Measurements from ENCODE around the gene DYNC2H1.
A peak's percentile ranks its signal among the peaks of the same experiment; 100 is the strongest.

DYNC2H1 gene, protein sequence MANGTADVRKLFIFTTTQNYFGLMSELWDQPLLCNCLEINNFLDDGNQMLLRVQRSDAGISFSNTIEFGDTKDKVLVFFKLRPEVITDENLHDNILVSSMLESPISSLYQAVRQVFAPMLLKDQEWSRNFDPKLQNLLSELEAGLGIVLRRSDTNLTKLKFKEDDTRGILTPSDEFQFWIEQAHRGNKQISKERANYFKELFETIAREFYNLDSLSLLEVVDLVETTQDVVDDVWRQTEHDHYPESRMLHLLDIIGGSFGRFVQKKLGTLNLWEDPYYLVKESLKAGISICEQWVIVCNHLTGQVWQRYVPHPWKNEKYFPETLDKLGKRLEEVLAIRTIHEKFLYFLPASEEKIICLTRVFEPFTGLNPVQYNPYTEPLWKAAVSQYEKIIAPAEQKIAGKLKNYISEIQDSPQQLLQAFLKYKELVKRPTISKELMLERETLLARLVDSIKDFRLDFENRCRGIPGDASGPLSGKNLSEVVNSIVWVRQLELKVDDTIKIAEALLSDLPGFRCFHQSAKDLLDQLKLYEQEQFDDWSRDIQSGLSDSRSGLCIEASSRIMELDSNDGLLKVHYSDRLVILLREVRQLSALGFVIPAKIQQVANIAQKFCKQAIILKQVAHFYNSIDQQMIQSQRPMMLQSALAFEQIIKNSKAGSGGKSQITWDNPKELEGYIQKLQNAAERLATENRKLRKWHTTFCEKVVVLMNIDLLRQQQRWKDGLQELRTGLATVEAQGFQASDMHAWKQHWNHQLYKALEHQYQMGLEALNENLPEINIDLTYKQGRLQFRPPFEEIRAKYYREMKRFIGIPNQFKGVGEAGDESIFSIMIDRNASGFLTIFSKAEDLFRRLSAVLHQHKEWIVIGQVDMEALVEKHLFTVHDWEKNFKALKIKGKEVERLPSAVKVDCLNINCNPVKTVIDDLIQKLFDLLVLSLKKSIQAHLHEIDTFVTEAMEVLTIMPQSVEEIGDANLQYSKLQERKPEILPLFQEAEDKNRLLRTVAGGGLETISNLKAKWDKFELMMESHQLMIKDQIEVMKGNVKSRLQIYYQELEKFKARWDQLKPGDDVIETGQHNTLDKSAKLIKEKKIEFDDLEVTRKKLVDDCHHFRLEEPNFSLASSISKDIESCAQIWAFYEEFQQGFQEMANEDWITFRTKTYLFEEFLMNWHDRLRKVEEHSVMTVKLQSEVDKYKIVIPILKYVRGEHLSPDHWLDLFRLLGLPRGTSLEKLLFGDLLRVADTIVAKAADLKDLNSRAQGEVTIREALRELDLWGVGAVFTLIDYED (N-terminal part only)

DNA sequence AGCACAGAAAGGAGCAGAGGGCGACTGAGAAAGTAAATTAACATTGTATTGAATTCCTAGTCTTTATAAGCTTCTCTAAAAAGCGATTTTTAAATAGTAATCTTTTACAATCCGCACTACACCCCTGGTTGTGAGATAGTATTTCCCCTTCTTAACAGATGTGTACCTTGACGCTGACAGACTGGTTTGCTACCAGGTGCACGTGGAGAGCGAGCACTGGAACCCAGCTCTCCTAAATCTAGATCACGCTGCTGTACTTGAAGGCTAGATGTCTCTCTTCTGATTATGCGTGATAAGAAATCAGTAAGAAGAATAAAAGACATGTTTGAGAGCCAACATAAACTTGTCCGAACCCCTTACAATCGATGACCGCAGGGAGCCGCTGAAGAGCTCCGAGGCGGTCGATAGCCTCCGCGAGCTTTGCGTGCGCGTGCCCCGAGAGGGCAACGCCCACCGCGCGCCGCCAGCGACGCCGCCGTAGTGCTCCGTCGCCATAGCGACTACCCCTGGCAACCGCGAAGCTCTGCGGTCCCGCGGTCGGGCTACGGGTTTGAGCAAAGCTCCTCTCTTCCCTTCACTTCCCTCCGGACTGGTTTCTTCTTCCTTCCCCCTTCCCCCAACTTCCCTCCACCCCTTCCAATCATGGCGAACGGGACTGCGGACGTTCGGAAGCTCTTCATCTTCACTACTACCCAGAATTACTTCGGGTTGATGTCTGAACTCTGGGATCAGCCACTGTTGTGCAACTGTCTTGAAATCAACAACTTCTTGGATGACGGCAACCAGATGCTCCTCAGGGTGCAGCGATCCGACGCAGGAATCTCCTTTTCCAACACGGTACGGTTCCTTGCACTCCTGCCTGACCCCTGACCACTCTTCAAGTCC, at the start of gene DYNC2H1:
TSS of gene DYNC2H1 (plus strand) at position 494 of the 885 bp plus-strand sequence. CDS start at position 643, 149 bp downstream.
- DNase-seq, result peak; percentile 91

DNA sequence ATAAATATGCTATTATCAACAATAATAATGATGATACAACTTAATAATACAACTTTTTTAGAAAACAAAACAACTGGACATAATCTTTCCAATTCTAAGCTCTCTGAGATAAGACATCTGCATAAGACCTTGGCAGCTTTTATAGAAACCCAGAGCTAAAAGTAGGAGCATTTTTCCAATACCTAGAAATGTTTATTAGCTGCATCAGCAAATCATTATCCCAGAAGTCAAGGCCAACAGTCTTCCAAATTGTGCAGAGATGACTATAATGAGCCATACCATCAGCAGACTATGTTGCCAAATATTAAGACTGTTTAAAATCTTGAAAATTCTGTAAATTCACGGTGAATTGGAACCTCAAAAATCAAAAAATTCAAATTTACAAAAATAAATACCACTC, 47.6 kb upstream of the DYNC2H1 start:
- DNase-seq, result no peak

DNA sequence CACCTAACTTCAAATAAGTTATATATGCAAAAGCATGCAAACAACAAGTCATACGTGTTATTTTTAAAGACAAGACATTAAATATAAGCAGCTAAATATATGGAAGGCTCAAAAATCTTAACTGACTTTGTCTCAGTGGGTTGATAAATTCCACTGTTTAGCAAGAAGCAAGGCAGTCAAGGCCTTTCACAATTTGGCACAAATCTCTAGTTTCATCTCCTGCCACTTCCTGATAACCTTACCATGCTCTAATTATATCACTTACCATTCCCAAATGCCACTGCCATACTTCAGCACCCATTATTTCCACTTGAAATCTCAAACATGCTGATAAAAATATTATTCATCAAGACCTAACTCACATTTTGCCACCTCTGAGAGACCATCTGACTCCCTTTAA, 42.1 kb upstream of the DYNC2H1 start:
- no peak for DNase-seq

DNA sequence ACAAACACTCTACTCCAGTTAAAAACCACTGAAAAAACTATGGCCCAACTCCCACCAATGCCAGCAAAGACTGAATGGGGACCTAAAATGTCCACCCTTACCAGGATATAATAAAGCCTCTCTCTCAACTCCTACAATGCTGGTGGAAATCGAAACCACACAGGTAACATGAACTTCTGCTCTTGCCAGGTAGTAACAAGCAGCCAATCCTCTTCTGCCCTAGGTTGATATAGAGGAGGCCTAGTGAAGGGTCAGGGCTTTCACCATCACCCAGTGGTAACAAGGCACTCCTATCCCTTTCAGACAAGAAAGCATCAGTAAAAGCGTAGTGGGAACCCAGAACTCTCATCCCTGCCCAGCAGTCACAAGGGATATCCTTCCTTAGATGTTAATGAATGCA, 39.9 kb upstream of the DYNC2H1 start:
- DNase-seq, result no peak

DNA sequence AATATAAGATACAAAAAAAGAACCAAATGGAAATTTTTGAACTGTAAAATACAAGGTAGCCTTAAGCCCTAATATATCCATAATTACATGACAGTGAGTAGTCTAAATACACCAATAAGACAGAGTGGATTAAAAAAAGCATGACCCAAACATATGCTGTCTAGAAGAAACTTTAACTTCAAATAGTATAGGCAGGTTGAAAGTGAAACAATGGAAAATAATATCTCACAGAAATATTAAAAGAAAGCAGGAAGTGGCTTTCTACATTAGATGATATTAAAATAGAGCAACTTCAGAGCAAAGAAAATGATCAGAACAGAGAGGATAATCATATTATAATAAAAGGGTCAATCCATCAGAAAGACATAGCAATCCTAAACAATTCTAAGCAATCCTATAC, 39.1 kb upstream of the DYNC2H1 start:
- no peak for DNase-seq

DNA sequence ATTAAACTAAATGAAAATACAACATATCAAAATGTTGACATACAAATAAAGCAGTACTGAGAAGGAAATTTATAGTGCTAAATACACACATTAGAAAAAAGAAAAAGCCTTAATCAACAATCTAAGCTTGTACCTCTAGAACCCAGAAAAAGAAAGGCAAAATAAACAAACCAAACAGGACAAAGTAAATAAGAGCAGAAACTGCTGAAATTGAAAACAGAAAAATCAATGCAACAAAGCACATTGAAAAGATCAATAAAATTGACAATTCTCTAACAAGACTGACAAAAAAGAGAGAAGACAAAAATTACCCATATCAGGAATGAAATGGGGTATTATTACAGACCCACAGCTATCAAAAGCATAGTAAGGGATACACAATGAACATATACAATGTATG, 38.2 kb upstream of the DYNC2H1 start:
- no peak for DNase-seq

DNA sequence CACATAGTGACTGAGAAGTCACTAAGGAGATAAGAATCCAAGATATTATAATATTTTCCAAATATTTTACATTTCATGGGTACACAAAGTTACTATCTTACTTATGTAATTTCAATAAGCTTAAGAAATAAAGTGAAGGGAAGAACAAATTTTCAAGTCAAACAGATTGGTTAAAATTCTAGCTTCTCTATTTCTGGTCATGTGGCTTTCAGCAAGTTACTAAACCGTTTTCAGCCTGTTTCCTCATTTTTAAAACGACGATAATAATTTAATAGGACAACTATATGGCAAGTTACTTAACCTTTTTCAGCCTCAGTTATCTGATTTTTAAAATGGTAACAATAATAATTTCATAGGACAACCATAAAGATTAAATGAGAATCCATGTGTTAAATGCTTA, 32.9 kb upstream of the DYNC2H1 start:
- no peak for DNase-seq

DNA sequence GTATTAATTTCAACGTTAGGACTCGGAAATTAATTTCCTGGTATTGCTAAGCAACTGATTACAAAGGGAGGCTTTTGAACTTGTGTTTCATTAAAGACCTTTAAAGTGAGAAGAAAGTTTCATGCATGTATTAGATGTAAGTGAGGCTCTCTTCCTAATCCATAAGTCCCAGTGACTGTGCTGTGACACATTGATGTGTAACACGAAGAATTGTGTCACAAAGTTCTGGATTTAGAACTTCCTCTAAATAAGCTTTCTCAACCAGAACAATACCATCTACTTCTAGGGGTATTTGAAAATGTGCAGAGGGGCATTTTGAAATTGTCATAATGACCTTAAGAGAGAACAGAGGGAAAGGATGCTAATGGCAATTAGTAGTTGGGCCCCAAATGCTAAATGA, 31.7 kb upstream of the DYNC2H1 start:
- DNase-seq, result no peak

DNA sequence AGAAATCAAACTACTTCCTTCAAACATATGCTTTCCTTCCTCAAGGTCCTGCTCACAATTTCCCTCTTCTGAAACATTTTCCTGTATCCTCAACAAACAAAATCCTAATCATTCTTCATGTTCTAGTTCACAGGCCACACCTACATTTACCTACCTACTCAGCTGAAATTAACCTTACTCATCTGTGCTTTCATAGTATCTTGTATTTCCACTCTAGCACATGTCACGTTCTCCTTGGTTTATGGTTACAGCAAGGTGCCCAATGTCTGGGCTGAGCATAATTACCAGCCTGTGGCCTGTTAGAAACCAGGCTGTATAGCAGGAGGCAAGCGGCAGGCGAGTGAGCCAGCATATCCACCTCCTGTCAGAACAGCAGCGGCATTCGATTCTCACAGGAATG, 30.5 kb upstream of the DYNC2H1 start:
- no peak for DNase-seq

DNA sequence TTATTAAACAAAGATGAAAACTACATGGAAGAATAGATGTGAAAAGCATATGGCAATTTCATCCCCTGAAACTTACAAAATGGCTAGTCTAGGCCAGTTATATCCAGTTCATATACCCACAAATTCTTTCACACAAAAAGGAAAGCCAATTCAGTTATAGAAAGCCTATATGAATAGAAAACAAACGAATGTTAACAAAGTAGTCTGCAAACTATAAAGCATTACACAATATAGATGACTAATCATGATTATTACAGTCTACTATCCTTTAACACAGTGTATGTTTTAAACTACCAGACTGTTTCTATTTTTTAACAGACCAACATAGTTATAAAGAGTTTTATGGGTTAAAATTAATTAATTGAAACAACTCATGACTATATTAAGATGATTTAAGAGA, 29.4 kb upstream of the DYNC2H1 start:
- DNase-seq, result no peak

DNA sequence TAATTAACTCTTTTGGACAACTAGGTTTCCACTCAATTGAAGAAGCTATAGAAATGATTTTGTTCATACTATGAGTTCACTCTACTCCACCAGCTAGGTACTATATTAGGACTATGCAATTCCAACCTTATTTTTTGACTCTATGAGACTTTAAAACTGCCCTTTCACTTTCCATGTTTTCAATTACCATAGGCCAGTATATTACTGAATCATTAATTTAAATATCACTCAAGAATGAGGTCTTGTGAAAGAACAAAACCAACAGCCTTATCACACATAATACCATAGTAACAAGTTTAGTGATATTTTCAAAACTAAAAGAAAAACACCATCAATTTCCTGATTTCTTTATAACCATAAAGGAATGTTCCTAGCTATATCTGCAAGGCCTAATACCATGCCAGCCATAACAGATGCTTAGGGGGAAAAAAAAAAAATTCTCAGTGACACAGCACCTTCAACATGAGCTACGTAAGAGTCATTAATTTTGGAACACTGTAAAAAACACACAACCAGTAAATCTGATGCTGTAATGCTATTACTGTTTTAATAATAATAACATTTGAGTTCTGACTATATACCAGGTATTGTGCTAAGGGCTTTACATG, 23.4 kb upstream of the DYNC2H1 start:
- DNase-seq, result no peak

DNA sequence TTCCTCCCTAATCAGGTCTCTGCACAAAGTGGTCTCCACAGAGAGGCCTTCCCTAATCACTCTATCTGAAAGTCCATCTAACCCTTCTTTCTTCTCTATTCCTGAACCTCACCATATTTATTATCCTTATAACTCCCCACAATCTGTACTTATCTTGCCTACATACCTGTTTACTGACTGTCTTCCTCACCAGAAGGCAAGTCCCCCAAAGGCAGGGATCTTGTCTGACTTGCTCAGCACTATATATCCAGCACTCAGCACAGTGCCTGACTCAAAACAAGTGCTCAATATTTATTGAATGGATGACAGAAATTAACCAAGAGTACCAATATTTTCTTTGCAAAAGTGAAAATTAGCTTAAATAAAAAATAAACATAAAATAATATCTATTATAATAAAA, 22.8 kb upstream of the DYNC2H1 start:
- DNase-seq, result no peak

DNA sequence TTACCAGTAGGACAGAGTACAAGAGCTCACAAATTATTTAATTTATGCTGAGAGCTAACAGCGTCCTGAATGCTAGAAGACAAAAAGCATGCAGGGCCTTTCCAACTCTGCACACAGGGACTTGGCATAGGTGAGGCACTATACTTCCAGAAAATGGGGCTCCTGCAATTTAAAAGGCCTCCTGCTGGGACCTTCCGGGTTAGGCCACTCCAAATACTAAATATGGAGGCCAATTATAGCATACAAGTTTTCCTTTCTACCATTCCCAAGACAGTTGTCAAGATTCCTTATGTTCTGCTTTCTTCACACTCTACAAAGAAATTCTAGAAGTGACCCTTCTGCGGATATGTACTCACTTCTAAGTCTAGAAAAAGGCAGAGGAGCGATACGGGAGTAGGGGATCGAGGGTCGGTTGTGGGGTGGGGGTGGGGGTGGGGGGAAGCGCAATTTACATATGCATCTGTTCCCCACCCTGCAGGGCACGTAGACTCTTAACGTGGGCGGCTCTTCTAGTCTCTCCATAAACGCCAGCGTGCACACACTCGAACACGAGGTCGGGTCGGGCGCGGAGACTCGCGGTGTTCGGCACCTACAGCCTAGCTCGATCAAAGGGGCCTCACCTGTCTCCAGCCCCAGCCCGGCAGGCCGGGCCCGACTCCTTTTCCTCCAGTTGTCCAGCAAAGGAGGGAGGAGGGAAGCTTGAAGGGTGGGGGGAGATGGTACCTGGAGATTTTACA, 18.0 kb upstream of the DYNC2H1 start:
- DNase-seq, result peak; percentile 68

DNA sequence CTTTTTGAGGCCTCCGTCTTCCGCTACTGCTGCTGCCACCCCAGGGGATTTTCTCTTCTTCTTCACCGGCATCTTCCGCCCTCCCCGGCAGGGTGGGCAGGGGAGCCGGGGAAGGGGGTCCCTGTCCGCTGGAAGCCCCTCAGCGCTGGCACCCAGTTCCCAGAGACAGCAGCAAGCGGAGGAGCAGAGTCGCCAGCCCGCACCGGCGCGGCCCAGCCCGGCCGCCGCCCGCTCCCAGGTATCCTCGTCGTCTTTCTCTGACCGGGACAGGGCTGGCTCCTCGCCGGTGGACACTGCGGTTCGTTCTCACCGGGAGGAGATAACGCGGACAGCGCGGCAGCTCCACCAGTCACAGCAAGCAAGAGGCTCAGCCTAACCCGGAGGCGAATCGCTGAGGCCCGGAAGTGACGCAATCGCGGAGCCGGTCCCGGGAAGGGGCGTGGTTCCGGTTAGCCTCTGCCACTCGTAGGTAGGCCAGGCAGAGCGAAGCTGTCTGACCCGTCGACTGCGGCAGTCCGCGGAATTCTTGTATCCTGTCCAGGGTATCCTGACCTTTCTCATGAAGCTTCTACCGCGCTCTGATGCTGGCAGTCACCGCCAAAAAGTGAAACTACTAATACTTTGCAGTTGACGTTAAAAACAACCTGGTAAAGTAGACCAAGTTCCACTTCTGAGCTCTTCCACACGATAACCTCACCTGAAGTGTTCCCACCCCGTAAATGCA, 17.3 kb upstream of the DYNC2H1 start, which contains the start of gene DCUN1D5:
TSS of gene DCUN1D5 (minus strand) at position 360 of the 724 bp plus-strand sequence. CDS start at position 72, 288 bp downstream.
- DNase-seq, result peak; percentile 96

DNA sequence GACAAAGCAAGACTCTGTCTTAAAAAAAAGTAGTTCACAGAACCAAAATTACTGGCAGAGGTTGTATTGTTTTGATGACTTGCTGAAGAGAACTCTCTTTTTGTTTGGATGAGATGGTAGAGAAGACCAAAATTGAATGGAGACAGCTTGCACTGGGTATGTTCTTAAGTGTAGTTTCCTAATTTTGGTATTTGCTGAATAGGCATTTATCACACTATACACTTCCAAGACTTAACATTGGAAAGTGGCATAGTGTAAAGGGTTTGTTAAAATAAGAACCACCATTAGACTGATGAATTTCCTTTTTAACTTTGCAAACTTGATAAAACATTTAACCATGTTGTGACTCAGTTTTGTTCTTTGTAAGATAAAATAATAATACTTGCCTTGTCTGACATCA, 11.9 kb upstream of the DYNC2H1 start:
- DNase-seq, result no peak

DNA sequence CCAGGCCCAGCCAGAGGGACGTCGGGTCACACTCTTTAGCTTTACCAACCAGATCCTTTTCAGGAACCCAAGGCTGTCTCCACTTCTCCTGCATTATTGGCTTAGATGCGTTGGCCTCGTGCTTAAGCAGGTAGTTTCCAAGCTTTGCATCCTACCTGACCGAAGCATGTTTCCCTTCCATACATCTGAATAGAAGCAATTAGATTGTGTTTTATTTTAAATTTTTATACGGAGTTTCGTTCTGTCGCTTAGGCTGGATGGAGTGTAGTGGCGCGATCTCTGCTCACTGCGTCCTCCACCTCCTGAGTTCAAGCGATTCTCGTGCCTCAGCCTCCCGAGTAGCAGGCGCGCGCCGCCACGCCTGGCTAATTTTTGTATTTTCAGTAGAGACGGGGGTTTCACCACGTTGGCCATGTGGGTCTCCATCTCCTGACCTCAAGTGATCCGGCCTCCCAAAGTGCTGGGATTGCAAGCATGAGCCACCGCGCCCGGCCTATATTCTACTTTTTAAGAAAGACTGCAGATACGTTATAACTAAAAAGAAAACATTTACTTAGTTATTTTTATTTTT, 677 bp downstream of the DYNC2H1 start:
- peak; percentile 6 for DNase-seq

DNA sequence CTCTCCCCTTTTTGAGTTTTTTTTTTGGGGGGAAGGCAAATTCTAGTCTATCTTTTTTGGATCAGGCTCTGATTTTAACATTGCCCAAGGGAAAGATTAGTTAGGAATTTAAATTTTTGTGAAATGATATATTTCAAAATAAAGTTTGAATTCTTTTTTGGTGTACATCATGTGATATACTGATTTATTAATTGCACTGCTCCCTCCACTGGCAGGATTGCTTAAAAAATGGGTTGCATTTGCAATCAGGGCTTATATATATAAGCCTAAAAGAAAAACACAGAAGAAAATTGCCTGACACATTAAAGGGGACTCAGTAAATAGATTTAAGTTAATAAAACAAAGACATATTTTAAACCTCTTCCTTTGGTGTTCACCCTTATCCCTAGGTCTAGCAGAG, 1.2 kb downstream of the DYNC2H1 start:
- DNase-seq, result no peak

DNA sequence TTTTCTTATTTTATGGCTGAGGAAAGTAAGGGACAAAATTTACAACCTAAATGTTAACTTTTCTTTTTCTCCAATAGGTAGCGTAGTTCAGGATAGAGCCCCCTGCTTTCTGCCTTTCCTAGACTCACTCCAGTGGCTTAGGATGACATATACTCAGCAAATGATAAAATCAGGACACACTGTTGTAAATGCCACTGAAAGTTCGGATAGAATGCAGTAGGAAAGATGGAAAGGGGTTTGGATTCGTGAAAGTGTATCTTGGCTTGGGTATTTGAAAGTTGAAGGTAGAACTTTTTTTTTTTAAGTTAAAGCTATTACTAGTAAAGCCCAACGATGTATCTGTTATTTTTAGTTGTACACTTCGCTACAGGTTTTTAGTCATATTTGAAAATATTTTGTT, 2.2 kb downstream of the DYNC2H1 start:
- no peak for DNase-seq

DNA sequence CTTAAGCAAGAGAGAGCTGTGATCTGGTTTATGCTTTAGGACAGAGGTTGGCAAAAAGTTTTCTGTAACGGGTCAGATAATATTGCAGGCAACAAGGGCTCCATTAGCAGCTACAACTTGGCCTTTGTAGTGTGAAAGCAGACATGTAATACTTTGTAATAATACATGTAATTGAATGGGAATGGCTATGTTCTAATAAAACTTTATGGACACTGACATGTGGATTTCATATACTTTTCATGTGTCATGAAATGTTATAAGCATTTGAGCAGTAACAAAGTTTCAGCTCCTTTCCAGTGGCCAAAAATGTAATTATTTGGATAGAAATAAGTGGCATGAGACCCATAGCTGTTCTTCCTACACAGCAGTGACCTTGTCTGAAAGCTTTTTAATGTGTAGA, 3.1 kb downstream of the DYNC2H1 start:
- no peak for DNase-seq

DNA sequence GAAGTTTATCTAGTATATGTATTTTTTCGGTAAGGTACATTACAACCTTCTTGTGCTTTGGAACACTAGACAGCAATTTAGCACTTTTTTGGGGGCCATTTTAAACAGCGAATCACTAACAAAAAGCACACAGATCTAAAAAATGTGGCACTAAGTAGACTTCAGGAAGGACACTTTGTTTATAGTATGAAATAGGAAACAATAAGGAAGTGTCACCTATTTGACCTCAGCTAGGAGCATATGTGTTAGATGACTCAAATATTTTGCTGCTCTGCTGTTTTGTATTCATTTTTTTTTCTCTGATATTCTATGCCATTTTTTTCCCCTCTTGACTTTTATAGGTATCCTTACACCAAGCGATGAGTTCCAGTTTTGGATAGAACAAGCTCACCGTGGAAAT, 5.6 kb downstream of the DYNC2H1 start:
- DNase-seq, result no peak
